Neural cell (in vitro differentiated cells): ENCODE results near the gene RGS10.

Experiments
- MXI1 ChIP-seq: fragments of 450-650 bp; conservative IDR thresholded peaks from 2 replicates; pipeline ENCODE4 v1.6.1; 2014; ENCODE audit warnings: antibody characterized with exemption, mild to moderate bottlenecking; ENCODE audit not compliant: poor library complexity, severe bottlenecking
- POLR2AphosphoS5 ChIP-seq: IDR thresholded peaks from 2 replicates; pipeline ENCODE4 v1.6.1; 2012
- TF ChIP-seq, protein P1 (sequence below): fragments of 450-650 bp; IDR thresholded peaks from 2 replicates; pipeline ENCODE4 v1.5.1; 2014; ENCODE audit warnings: antibody characterized with exemption, mild to moderate bottlenecking, moderate library complexity; ENCODE audit not compliant: poor library complexity, severe bottlenecking

- TF ChIP-seq POLR2AphosphoS5 (no peak), MXI1 (no peak)
- TF ChIP-seq, protein P1, sequence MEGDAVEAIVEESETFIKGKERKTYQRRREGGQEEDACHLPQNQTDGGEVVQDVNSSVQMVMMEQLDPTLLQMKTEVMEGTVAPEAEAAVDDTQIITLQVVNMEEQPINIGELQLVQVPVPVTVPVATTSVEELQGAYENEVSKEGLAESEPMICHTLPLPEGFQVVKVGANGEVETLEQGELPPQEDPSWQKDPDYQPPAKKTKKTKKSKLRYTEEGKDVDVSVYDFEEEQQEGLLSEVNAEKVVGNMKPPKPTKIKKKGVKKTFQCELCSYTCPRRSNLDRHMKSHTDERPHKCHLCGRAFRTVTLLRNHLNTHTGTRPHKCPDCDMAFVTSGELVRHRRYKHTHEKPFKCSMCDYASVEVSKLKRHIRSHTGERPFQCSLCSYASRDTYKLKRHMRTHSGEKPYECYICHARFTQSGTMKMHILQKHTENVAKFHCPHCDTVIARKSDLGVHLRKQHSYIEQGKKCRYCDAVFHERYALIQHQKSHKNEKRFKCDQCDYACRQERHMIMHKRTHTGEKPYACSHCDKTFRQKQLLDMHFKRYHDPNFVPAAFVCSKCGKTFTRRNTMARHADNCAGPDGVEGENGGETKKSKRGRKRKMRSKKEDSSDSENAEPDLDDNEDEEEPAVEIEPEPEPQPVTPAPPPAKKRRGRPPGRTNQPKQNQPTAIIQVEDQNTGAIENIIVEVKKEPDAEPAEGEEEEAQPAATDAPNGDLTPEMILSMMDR: no peak
These were observed 19.6 kb downstream of the RGS10 start for GRCh38 chr10:119522747-119523426.
